HG02885 (cell line): ENCODE measurements around the gene OTP.

ENCODE experiments used
- ATAC-seq: cut with Tn5 transposase; IDR thresholded peaks from one replicate; pipeline ENCODE4 v1.9.1; 2021; ENCODE audit warnings: mild to moderate bottlenecking; ENCODE audit not compliant: unreplicated experiment, poor library complexity

OTP gene

GRCh38 chr5:77640589-77641396 is 2.3 kb upstream of the OTP start:
- no peak for ATAC-seq

- no peak for ATAC-seq
These were observed 504 bp upstream of the OTP start for GRCh38 chr5:77638763-77639671.

- ATAC-seq = no peak
These were observed 1.1 kb downstream of the OTP start for GRCh38 chr5:77637170-77637997.

GRCh38 chr5:77636641-77637169 is 1.8 kb downstream of the OTP start:
- ATAC-seq = no peak

- ATAC-seq = no peak
These were observed 2.4 kb downstream of the OTP start for GRCh38 chr5:77635917-77636640.

GRCh38 chr5:77635067-77635916 is 3.2 kb downstream of the OTP start:
- no peak for ATAC-seq

- ATAC-seq = no peak
These were observed 4.8 kb downstream of the OTP start for GRCh38 chr5:77633709-77634108.

GRCh38 chr5:77633207-77633675 is 5.3 kb downstream of the OTP start:
- ATAC-seq = no peak

- no peak for ATAC-seq
These were observed 5.8 kb downstream of the OTP start for GRCh38 chr5:77632526-77633206.

GRCh38 chr5:77630114-77630680 is 8.3 kb downstream of the OTP start:
- peak; percentile 89 for ATAC-seq

- ATAC-seq = no peak
These were observed 8.9 kb downstream of the OTP start for GRCh38 chr5:77629509-77630113.

- ATAC-seq = no peak
These were observed 9.5 kb downstream of the OTP start for GRCh38 chr5:77628840-77629508.

- ATAC-seq = no peak
These were observed 10.4 kb downstream of the OTP start for GRCh38 chr5:77627869-77628674.

- no peak for ATAC-seq
These were observed 15.2 kb downstream of the OTP start for GRCh38 chr5:77623203-77623740.

GRCh38 chr5:77621440-77621839 is 17.1 kb downstream of the OTP start:
- ATAC-seq = no peak

- ATAC-seq = no peak
These were observed 18.1 kb downstream of the OTP start for GRCh38 chr5:77620405-77620804.
